HEK293 (cell line): Measurements from ENCODE around the gene FXYD4.

ENCODE experiments used
- CTCF ChIA-PET: fragments of 350-600 bp; formaldehyde crosslinking; extraction: SDS; loops from one replicate; lab custom pipeline; 2021; ENCODE audit warnings: antibody characterized with exemption; lab: Yijun Ruan, JAX
- POLR2A ChIA-PET: fragments of 300-600 bp; formaldehyde crosslinking; extraction: SDS; loops from one replicate; lab custom pipeline; 2020; ENCODE audit warnings: antibody characterized with exemption, inconsistent platforms; lab: Yijun Ruan, JAX
- H3K27ac ChIP-seq: fragments of 200-500 bp; sonication (Bioruptor generic); 2 replicates; pipeline ENCODE4 v1.5.1; 2014; ENCODE audit warnings: low read depth, low read length, control low read depth, inconsistent platforms; ENCODE audit errors: extremely low read depth
- H3K36me3 ChIP-seq, 2 experiments: fragments of 200-500 bp in 1 of 2; sonication (Bioruptor generic) in 1 of 2; 1 replicate in 1 of 2; 2 replicates in 1 of 2; pipeline ENCODE4 v1.5.1; 2014 to 2017; ENCODE audit warnings: inconsistent platforms in 2 of 2, low read length in 2 of 2; ENCODE audit not compliant: control insufficient read depth in 2 of 2, insufficient read depth in 1 of 2
- H3K4me1 ChIP-seq: fragments of 200-500 bp; sonication (Bioruptor generic); 2 replicates; pipeline ENCODE4 v1.5.1; 2014; ENCODE audit warnings: mild to moderate bottlenecking, low read length, inconsistent platforms; ENCODE audit not compliant: control insufficient read depth, insufficient read depth
- H3K4me3 ChIP-seq: 2 replicates; pipeline ENCODE4 v1.5.1; 2011; ENCODE audit warnings: low read depth, mild to moderate bottlenecking, control low read depth, low read length, moderate library complexity
- H3K9me3 ChIP-seq: fragments of 200-500 bp; sonication (Bioruptor generic); 2 replicates; pipeline ENCODE4 v1.5.1; 2014; ENCODE audit warnings: low read depth, low read length, inconsistent platforms; ENCODE audit not compliant: control insufficient read depth, insufficient read depth
- EGR2 ChIP-seq: fragments of 450-650 bp; formaldehyde crosslinking; IDR thresholded peaks from 2 replicates; pipeline ENCODE4 v1.5.1; 2016; ENCODE audit warnings: low read depth, missing biosample characterization, missing genetic modification characterization
- HOXD13 ChIP-seq: sonication (generic); formaldehyde crosslinking; IDR thresholded peaks from 2 replicates; pipeline ENCODE4 v1.8.0; 2022; ENCODE audit warnings: missing genetic modification reagents, borderline replicate concordance
- KLF7 ChIP-seq: fragments of 450-650 bp; formaldehyde crosslinking; IDR thresholded peaks from 2 replicates; pipeline ENCODE4 v1.5.1; 2016; ENCODE audit warnings: missing biosample characterization, missing genetic modification characterization, borderline replicate concordance
- KLF8 ChIP-seq: fragments of 450-650 bp; formaldehyde crosslinking; IDR thresholded peaks from 2 replicates; pipeline ENCODE4 v1.5.1; 2016; ENCODE audit warnings: missing biosample characterization, missing genetic modification characterization
- PRDM10 ChIP-seq: fragments of 450-650 bp; formaldehyde crosslinking; IDR thresholded peaks from 2 replicates; pipeline ENCODE4 v1.5.1; 2016; ENCODE audit warnings: missing biosample characterization, missing genetic modification characterization
- REST ChIP-seq: fragments of 450-650 bp; formaldehyde crosslinking; IDR thresholded peaks from 2 replicates; pipeline ENCODE4 v1.5.1; 2016; ENCODE audit warnings: missing biosample characterization, missing genetic modification characterization
- SCRT2 ChIP-seq: fragments of 450-650 bp; formaldehyde crosslinking; IDR thresholded peaks from 2 replicates; pipeline ENCODE4 v1.5.1; 2016; ENCODE audit warnings: missing biosample characterization, missing genetic modification characterization
- SETDB1 ChIP-seq: IDR thresholded peaks from one replicate; pipeline ENCODE4 v1.6.1; 2017; ENCODE audit warnings: mild to moderate bottlenecking, low read length, moderate library complexity, mixed read lengths; ENCODE audit not compliant: insufficient read length
- TRIM28 ChIP-seq: IDR thresholded peaks from 2 replicates; pipeline ENCODE4 v1.6.1; 2011; ENCODE audit warnings: low read length, control low read depth, borderline replicate concordance
- YY2 ChIP-seq: fragments of 450-650 bp; formaldehyde crosslinking; IDR thresholded peaks from 2 replicates; pipeline ENCODE4 v1.5.1; 2016; ENCODE audit warnings: missing biosample characterization, missing genetic modification characterization
- ZFHX2 ChIP-seq: fragments of 450-650 bp; formaldehyde crosslinking; conservative IDR thresholded peaks from 2 replicates; pipeline ENCODE4 v1.5.1; 2016; ENCODE audit warnings: missing biosample characterization, missing genetic modification characterization
- ZFP3 ChIP-seq: fragments of 450-650 bp; formaldehyde crosslinking; IDR thresholded peaks from 2 replicates; pipeline ENCODE4 v1.5.1; 2016; ENCODE audit warnings: low read depth, missing biosample characterization, missing genetic modification characterization
- ZFP41 ChIP-seq: fragments of 450-650 bp; formaldehyde crosslinking; IDR thresholded peaks from 2 replicates; pipeline ENCODE4 v1.5.1; 2016; ENCODE audit warnings: missing biosample characterization, missing genetic modification characterization, borderline replicate concordance
- ZFP69B ChIP-seq: fragments of 450-650 bp; formaldehyde crosslinking; IDR thresholded peaks from 2 replicates; pipeline ENCODE4 v1.5.1; 2016; ENCODE audit warnings: missing biosample characterization, missing genetic modification characterization
- ZNF140 ChIP-seq: fragments of 450-650 bp; formaldehyde crosslinking; IDR thresholded peaks from 2 replicates; pipeline ENCODE4 v1.5.1; 2016; ENCODE audit warnings: missing biosample characterization, missing genetic modification characterization
- ZNF184 ChIP-seq: fragments of 450-650 bp; IDR thresholded peaks from 2 replicates; pipeline ENCODE4 v1.5.1; 2018; ENCODE audit warnings: missing biosample characterization, mild to moderate bottlenecking, missing genetic modification characterization
- ZNF19 ChIP-seq: fragments of 450-650 bp; formaldehyde crosslinking; IDR thresholded peaks from 2 replicates; pipeline ENCODE4; 2016; ENCODE audit warnings: missing biosample characterization, missing genetic modification characterization, low read depth
- ZNF292 ChIP-seq: fragments of 450-650 bp; formaldehyde crosslinking; IDR thresholded peaks from 2 replicates; pipeline ENCODE4 v1.5.1; 2016; ENCODE audit warnings: low read depth, missing biosample characterization, missing genetic modification characterization, borderline replicate concordance
- ZNF404 ChIP-seq: fragments of 450-650 bp; formaldehyde crosslinking; IDR thresholded peaks from 2 replicates; pipeline ENCODE4 v1.5.1; 2017; ENCODE audit warnings: missing biosample characterization, missing genetic modification characterization
- ZNF548 ChIP-seq: fragments of 450-650 bp; formaldehyde crosslinking; IDR thresholded peaks from 2 replicates; pipeline ENCODE4 v1.5.1; 2016; ENCODE audit warnings: missing biosample characterization, missing genetic modification characterization
- ZNF561 ChIP-seq: fragments of 450-650 bp; IDR thresholded peaks from 2 replicates; pipeline ENCODE4 v1.5.1; 2018; ENCODE audit warnings: missing biosample characterization, missing genetic modification characterization, borderline replicate concordance
- ZNF645 ChIP-seq: fragments of 450-650 bp; formaldehyde crosslinking; IDR thresholded peaks from 2 replicates; pipeline ENCODE4; 2016; ENCODE audit warnings: missing biosample characterization, missing genetic modification characterization
- ZXDB ChIP-seq: fragments of 450-650 bp; formaldehyde crosslinking; IDR thresholded peaks from 2 replicates; pipeline ENCODE4 v1.5.1; 2016; ENCODE audit warnings: missing biosample characterization, missing genetic modification characterization
- TF ChIP-seq, protein P1 (sequence below): fragments of 450-650 bp; IDR thresholded peaks from 2 replicates; pipeline ENCODE4 v1.5.1; 2018; ENCODE audit warnings: missing biosample characterization, missing genetic modification characterization
- TF ChIP-seq, protein P2 (sequence below): fragments of 450-650 bp; formaldehyde crosslinking; optimal IDR thresholded peaks from 2 replicates; pipeline ENCODE3; 2016; ENCODE audit warnings: missing biosample characterization, mild to moderate bottlenecking, missing genetic modification characterization

FXYD4 gene

GRCh38 chr10:43373461-43373860, 2.0 kb downstream of the FXYD4 start:
- ChIA-PET CTCF (interaction anchor here (1.4 kb wide), 1 partner anchor 81 kb away, joined by 5 read pairs; no protein-coding TSS in a partner anchor), POLR2A (no interaction called here)
- no peak for TF ChIP-seq YY2 (tag by site-specific recombination)
- TF ChIP-seq ZNF548 (tag by site-specific recombination), result no peak
- no peak for TF ChIP-seq ZFHX2 (tag by site-specific recombination)
- TF ChIP-seq REST (tag by site-specific recombination), result no peak
- no peak for TF ChIP-seq SETDB1
- no peak for TF ChIP-seq ZNF645
- no peak for TF ChIP-seq HOXD13 (CRISPR knock-in tag)

GRCh38 chr10:43374194-43374593, 2.8 kb downstream of the FXYD4 start:
- H3K4me3 ChIP-seq, result no peak overlapping the region
- CTCF ChIA-PET, result interaction anchor here (1.4 kb wide), 1 partner anchor 82 kb away, joined by 5 read pairs; no protein-coding TSS in a partner anchor
- H3K4me1 ChIP-seq, result no peaks in the 10 kb centered on the region
- H3K27ac ChIP-seq, result no peak overlapping the region
- H3K9me3 ChIP-seq, result no peaks in the 10 kb centered on the region
- no peaks in the 10 kb centered on the region for H3K36me3 ChIP-seq
- POLR2A ChIA-PET, result no interaction called here
- no peak for TF ChIP-seq ZFP3 (tag by site-specific recombination)
- TF ChIP-seq PRDM10 (tag by site-specific recombination), result no peak
- no peak for TF ChIP-seq ZNF19 (tag by site-specific recombination)
- TF ChIP-seq ZFP69B (tag by site-specific recombination), result no peak
- no peak for TF ChIP-seq ZNF404 (tag by site-specific recombination)
- no peak for TF ChIP-seq ZFP41 (tag by site-specific recombination)
- TF ChIP-seq ZXDB (tag by site-specific recombination), result no peak
- TF ChIP-seq ZNF184 (tag by site-specific recombination), result no peak
- no peak for TF ChIP-seq KLF7 (tag by site-specific recombination)
- peak; percentile 82 for TF ChIP-seq ZFHX2 (tag by site-specific recombination)
- TF ChIP-seq ZNF561 (tag by site-specific recombination), result no peak
- no peak for TF ChIP-seq ZNF140 (tag by site-specific recombination)
- TF ChIP-seq, protein P1, sequence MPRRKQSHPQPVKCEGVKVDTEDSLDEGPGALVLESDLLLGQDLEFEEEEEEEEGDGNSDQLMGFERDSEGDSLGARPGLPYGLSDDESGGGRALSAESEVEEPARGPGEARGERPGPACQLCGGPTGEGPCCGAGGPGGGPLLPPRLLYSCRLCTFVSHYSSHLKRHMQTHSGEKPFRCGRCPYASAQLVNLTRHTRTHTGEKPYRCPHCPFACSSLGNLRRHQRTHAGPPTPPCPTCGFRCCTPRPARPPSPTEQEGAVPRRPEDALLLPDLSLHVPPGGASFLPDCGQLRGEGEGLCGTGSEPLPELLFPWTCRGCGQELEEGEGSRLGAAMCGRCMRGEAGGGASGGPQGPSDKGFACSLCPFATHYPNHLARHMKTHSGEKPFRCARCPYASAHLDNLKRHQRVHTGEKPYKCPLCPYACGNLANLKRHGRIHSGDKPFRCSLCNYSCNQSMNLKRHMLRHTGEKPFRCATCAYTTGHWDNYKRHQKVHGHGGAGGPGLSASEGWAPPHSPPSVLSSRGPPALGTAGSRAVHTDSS (tag by site-specific recombination), result no peak
- no peak for TF ChIP-seq ZNF292 (tag by site-specific recombination)
- TF ChIP-seq TRIM28, result no peak
- no peak for TF ChIP-seq KLF8 (tag by site-specific recombination)
- peak; percentile 77 for TF ChIP-seq EGR2 (tag by site-specific recombination)
- TF ChIP-seq SCRT2, result 0 out of 2 replicates have a peak, but pooled peaks have one; percentile 0
- TF ChIP-seq, protein P2, sequence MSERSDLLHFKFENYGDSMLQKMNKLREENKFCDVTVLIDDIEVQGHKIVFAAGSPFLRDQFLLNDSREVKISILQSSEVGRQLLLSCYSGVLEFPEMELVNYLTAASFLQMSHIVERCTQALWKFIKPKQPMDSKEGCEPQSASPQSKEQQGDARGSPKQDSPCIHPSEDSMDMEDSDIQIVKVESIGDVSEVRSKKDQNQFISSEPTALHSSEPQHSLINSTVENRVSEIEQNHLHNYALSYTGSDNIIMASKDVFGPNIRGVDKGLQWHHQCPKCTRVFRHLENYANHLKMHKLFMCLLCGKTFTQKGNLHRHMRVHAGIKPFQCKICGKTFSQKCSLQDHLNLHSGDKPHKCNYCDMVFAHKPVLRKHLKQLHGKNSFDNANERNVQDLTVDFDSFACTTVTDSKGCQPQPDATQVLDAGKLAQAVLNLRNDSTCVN (tag by site-specific recombination), result no peak

More at GRCh38 chr10:43373461-43373860, 2.0 kb downstream of the FXYD4 start:
- no peaks in the 10 kb centered on the region for H3K4me1 ChIP-seq
- no peak overlapping the region for H3K27ac ChIP-seq
- H3K4me3 ChIP-seq, result no peak overlapping the region
- no peaks in the 10 kb centered on the region for H3K36me3 ChIP-seq
- no peaks in the 10 kb centered on the region for H3K9me3 ChIP-seq
